ENCODE results near the gene RAB7B. TPM values are rescaled to one million over a fixed set of nuclear protein-coding genes. Genes with fewer than 3 reads are reported as not detected.

Gene RAB7B
- total RNA-seq, 4 donors from 2014 or later: 21.6 to 55.5 (median 26.8) TPM

DNA sequence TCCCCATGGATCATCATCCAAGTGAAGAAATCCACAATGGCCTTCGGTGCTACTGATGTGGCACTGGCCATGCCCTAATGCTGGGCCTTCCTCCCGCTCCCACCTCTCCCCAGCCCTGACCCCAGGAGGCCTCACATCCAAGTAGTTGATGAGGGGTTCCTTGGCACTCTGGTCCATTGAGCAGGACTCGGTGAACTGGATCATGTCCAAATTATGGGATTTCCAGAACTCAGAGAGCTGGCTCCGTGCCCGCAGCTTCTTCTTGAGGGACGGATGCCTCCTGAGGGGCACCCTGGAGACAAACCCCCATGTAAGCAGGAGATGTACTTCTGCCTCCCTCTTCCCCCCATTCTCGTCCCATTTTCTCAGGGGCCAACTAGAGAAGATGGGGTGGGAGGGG is 19.6 kb upstream of the RAB7B start:
- WGBS: 78% methylated on average over 7 of the region's 7 CpGs
- H3K27ac ChIP-seq: no peak overlapping the region
- H3K9me3 ChIP-seq: no peaks in the 10 kb centered on the region
- no peak for DNase-seq (ENCODE audit: low spot score in 2 of 2)
- H3K36me3 ChIP-seq: no peaks in the 10 kb centered on the region
- no peak for TF ChIP-seq POLR2AphosphoS5 (IDR thresholded peaks at IDR 0.05)
- no peak for TF ChIP-seq EP300 (IDR thresholded peaks at IDR 0.05)
- TF ChIP-seq POLR2A (IDR thresholded peaks at IDR 0.05): no peak
- TF ChIP-seq, protein P1, sequence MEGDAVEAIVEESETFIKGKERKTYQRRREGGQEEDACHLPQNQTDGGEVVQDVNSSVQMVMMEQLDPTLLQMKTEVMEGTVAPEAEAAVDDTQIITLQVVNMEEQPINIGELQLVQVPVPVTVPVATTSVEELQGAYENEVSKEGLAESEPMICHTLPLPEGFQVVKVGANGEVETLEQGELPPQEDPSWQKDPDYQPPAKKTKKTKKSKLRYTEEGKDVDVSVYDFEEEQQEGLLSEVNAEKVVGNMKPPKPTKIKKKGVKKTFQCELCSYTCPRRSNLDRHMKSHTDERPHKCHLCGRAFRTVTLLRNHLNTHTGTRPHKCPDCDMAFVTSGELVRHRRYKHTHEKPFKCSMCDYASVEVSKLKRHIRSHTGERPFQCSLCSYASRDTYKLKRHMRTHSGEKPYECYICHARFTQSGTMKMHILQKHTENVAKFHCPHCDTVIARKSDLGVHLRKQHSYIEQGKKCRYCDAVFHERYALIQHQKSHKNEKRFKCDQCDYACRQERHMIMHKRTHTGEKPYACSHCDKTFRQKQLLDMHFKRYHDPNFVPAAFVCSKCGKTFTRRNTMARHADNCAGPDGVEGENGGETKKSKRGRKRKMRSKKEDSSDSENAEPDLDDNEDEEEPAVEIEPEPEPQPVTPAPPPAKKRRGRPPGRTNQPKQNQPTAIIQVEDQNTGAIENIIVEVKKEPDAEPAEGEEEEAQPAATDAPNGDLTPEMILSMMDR (IDR thresholded peaks at IDR 0.05): no peak
- no peak overlapping the region for H3K4me3 ChIP-seq
- H3K27me3 ChIP-seq: no peaks in the 10 kb centered on the region
- peaks cover 6% of the 10 kb centered on the region for H3K4me1 ChIP-seq

DNA sequence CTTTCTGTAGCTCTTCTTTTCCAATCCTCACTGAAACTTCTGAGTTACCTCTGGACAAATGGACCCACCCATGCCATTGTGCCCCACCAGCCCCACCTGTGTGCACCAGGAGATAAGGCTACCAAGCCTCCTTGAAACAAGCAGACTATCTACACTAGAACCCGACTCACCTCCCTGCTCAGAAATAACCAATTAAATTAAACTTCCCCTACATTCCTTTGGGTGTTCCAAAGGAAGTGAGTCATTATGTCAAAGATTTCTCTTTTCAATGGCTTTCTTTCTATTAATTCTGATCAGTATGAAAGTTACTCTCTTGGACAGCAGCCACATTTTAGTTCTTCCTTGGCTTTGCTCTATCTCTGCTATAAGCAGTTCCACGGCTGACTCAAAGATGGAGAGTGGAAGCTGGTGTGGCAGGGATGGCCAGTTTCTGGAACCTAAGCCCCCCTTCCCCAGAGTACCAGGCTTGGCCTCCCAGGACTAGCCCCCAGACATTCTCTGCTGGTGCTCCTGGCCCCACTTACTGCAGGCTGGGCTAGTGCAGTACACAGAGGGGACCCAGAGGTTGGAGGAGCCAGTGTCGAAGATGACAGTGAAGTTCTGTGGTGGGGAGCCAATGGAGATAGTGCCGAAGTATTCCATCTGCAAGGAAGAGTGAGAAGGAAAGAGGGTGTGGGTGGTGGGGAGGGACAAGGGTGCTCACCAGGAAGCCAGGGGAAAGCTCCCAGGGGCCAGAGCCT is 18.6 kb upstream of the RAB7B start:
- no peak for DNase-seq (ENCODE audit: low spot score in 2 of 2)
- H3K36me3 ChIP-seq: no peaks in the 10 kb centered on the region

DNA sequence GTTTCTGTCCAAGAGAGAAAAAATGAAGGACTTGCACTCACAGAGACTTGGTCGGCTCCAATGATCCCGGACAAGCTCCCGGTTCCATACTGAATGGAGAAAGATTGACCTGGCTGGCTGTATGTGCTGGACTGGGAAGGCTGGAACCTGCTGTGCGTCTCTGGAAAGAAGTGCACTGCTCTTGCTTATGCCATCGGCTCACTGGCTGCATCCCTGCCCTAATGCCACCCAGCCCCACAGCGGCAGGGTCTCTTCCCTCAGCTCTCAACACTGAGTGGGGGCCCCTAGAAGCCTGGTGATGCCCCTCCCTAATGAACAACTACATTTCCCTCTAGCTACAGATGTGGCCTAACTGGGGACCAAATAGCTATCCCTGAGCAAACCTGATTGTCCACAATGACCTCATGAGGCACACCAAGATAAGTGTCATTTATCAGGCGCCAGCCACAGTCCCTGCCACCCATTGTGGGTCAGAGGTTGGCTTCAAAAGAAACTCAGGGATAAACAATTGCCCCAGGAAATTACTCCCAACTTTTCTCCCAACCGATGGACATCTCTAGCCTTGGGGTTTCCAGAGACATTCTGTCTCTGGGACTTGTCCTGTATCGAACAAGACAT is 17.9 kb upstream of the RAB7B start:
- no peak for DNase-seq (ENCODE audit: low spot score in 2 of 2)
- WGBS: 87% methylated on average over 9 of the region's 9 CpGs
- no peak overlapping the region for H3K4me3 ChIP-seq
- no peaks in the 10 kb centered on the region for H3K27me3 ChIP-seq
- H3K4me1 ChIP-seq: peaks cover 6% of the 10 kb centered on the region
- no peak overlapping the region for H3K27ac ChIP-seq
- TF ChIP-seq EP300 (IDR thresholded peaks at IDR 0.05): no peak
- no peak for TF ChIP-seq POLR2A (IDR thresholded peaks at IDR 0.05)
- TF ChIP-seq, protein P1 (IDR thresholded peaks at IDR 0.05): no peak
- TF ChIP-seq POLR2AphosphoS5 (IDR thresholded peaks at IDR 0.05): no peak
- H3K9me3 ChIP-seq: no peaks in the 10 kb centered on the region
- H3K36me3 ChIP-seq: no peaks in the 10 kb centered on the region

More for the DNA sequence above, 18.6 kb upstream of the RAB7B start:
- no peaks in the 10 kb centered on the region for H3K9me3 ChIP-seq
- TF ChIP-seq POLR2A (IDR thresholded peaks at IDR 0.05) (no peak), EP300 (IDR thresholded peaks at IDR 0.05) (no peak), POLR2AphosphoS5 (IDR thresholded peaks at IDR 0.05) (no peak)
- TF ChIP-seq, protein P1 (IDR thresholded peaks at IDR 0.05): no peak
- peaks cover 6% of the 10 kb centered on the region for H3K4me1 ChIP-seq
- H3K27ac ChIP-seq: no peak overlapping the region
- H3K27me3 ChIP-seq: no peaks in the 10 kb centered on the region
- WGBS: 60% methylated on average over 4 of the region's 4 CpGs
- H3K4me3 ChIP-seq: no peak overlapping the region

DNA sequence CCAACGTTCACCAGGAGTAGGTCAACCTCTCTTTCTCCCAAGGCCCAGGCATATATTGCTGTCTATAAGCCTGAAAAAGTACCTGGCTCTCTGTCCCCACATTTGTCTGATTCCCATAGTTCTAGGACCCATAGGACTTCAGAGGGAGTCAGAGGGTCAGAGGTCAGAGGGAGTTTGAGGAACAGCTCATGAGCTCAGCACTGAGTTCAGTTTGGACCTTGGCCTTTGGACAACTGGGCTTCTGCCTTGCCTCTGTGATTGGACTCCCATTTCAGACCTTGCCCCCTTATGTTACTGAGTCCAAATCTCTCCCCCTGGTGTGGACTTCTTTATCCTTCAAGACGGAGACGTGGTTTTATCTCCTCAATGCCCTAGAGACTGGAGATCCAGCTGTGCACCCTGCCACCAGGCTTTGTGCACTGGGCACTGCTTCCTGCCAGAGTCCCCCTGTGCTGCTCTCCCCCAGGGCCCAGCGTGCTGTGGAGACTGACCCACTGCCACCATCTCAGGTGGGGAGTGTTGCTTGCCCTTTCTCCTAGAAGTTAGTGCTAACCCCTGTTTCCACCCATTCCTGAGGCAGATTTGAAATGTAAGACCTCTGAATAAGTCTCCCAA is 17.3 kb upstream of the RAB7B start:
- Histone ChIP-seq H3K4me3 (no peak overlapping the region), H3K27me3 (no peaks in the 10 kb centered on the region), H3K27ac (no peak overlapping the region), H3K9me3 (no peaks in the 10 kb centered on the region), H3K4me1 (peaks cover 6% of the 10 kb centered on the region), H3K36me3 (no peaks in the 10 kb centered on the region)
- DNase-seq (ENCODE audit: low spot score in 2 of 2): no peak
- no peak for TF ChIP-seq POLR2AphosphoS5 (IDR thresholded peaks at IDR 0.05)
- TF ChIP-seq, protein P1 (IDR thresholded peaks at IDR 0.05): no peak
- TF ChIP-seq POLR2A (IDR thresholded peaks at IDR 0.05): no peak
- no peak for TF ChIP-seq EP300 (IDR thresholded peaks at IDR 0.05)
- WGBS: 91% methylated on average over 4 of the region's 4 CpGs

DNA sequence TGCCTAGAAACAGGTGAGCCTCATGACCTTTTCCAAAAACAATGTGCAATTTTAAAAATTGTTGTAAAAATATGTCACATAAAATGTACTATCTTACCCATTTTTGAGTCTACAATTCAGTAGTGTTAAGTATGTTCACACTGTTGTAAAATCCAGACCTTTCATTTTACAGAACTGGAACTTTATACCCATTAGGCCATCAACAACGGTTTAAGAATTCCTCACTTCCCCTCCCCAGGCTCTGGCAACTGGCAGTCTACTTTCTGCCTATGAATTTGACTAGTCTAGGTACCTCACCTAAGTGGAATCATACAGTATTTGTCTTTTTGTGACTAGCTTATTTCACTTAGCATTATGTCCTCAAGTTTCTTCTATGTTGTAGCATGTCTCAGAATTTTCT is 11.9 kb upstream of the RAB7B start:
- WGBS: 85% methylated on average over 1 of the region's 1 CpG
- no peak overlapping the region for H3K27ac ChIP-seq

More for the DNA sequence above, 11.9 kb upstream of the RAB7B start:
- no peaks in the 10 kb centered on the region for H3K27me3 ChIP-seq
- no peak overlapping the region for H3K4me3 ChIP-seq
- no peaks in the 10 kb centered on the region for H3K4me1 ChIP-seq
- TF ChIP-seq, protein P1 (IDR thresholded peaks at IDR 0.05): no peak
- no peak for TF ChIP-seq POLR2A (IDR thresholded peaks at IDR 0.05)
- TF ChIP-seq EP300 (IDR thresholded peaks at IDR 0.05): no peak
- no peak for TF ChIP-seq POLR2AphosphoS5 (IDR thresholded peaks at IDR 0.05)
- no peaks in the 10 kb centered on the region for H3K9me3 ChIP-seq
- H3K36me3 ChIP-seq: no peaks in the 10 kb centered on the region
- DNase-seq (ENCODE audit: low spot score in 2 of 2): no peak

Measured in suprapubic skin (tissue), 4 donors.